GM12892 (cell line): ENCODE results near the gene STARD13.

Source experiments
- POLR2A ChIP-seq: IDR thresholded peaks from 2 replicates; pipeline ENCODE4 v1.6.1; 2011; ENCODE audit warnings: low read depth, low read length, control low read depth
- POLR2AphosphoS5 ChIP-seq: IDR thresholded peaks from 2 replicates; pipeline ENCODE4 v1.6.1; 2011; ENCODE audit warnings: low read depth, low read length, control low read depth
- TAF1 ChIP-seq: IDR thresholded peaks from 2 replicates; pipeline ENCODE4 v1.6.1; 2011; ENCODE audit warnings: low read depth, mild to moderate bottlenecking, control low read depth, low read length, borderline replicate concordance

- TF ChIP-seq POLR2AphosphoS5 (no peak), POLR2A (no peak), TAF1 (no peak)
These were observed 50.5 kb downstream of the STARD13 start for GRCh38 chr13:33235078-33235477.
